A549 (cell line): Measurements from ENCODE around the gene NTM. TPM values are rescaled to one million over a fixed set of nuclear protein-coding genes. Genes with fewer than 3 reads are reported as not detected.

Source experiments
- ATAC-seq, 2 experiments: fragments of 200-7000 bp in 1 of 2; fragments of >200 bp in 1 of 2; cut with Nextera tagmentation in 1 of 2; cut with Tn5 transposase in 1 of 2; 3 replicates each; pipeline versions ENCODE4 v1.8.0 to v1.9.1; 2018 to 2020; ENCODE audit warnings: mild to moderate bottlenecking in 1 of 2, moderate library complexity in 1 of 2
- CTCF ChIA-PET: fragments of 300-600 bp; sonication (Branson Sonifier 250); formaldehyde crosslinking; extraction: SDS; loops from one replicate; lab custom pipeline; 2021; ENCODE audit warnings: antibody characterized with exemption, inconsistent platforms; lab: Yijun Ruan, JAX
- POLR2A ChIA-PET: fragments of 350-600 bp; formaldehyde crosslinking; extraction: SDS; loops from one replicate; lab custom pipeline; 2021; ENCODE audit warnings: antibody characterized with exemption, inconsistent platforms; lab: Yijun Ruan, JAX
- DNase-seq, 2 experiments: peaks; one replicate each; pipeline versions ENCODE4 v3.0.0 to v3.0.0-alpha.2; 2011 to 2016; ENCODE audit warnings: low read depth in 1 of 2, low spot score in 1 of 2
- FAIRE-seq: peaks from 2 replicates; lab custom pipeline; 2011; peaks lifted over from hg19 to GRCh38; lab: Jason Lieb, UNC
- H3K27ac ChIP-seq, 2 experiments: fragments of >200 bp; sonication (Bioruptor Twin); formaldehyde crosslinking; 3 replicates each; pipeline ENCODE4 v1.5.1; 2016 to 2017
- H3K4me1 ChIP-seq: fragments of >200 bp; sonication (Bioruptor Twin); formaldehyde crosslinking; 3 replicates; pipeline ENCODE4 v1.6.1; 2016
- H3K4me2 ChIP-seq: fragments of >200 bp; sonication (Bioruptor Twin); formaldehyde crosslinking; 3 replicates; pipeline ENCODE4 v1.6.1; 2016
- H3K4me3 ChIP-seq: fragments of >200 bp; sonication (Bioruptor Twin); formaldehyde crosslinking; 3 replicates; pipeline ENCODE4 v1.5.1; 2016
- H3K9me3 ChIP-seq: fragments of >200 bp; sonication (Bioruptor Twin); formaldehyde crosslinking; 3 replicates; pipeline ENCODE4 v1.6.1; 2016
- CBX2 ChIP-seq: fragments of 200-600 bp; sonication (generic); IDR thresholded peaks from 2 replicates; pipeline ENCODE4 v1.6.1; 2016; ENCODE audit warnings: low read depth, mild to moderate bottlenecking, borderline replicate concordance
- CBX8 ChIP-seq: fragments of 200-600 bp; sonication (generic); IDR thresholded peaks from 2 replicates; pipeline ENCODE4 v1.6.1; 2016
- CHD2 ChIP-seq: fragments of 150-350 bp; IDR thresholded peaks from 2 replicates; pipeline ENCODE4 v1.6.1; 2014; ENCODE audit warnings: low read length; ENCODE audit not compliant: partially characterized antibody
- CHD4 ChIP-seq: fragments of 200-600 bp; sonication (generic); IDR thresholded peaks from 2 replicates; pipeline ENCODE4 v1.6.1; 2016; ENCODE audit warnings: antibody characterized with exemption, mild to moderate bottlenecking, borderline replicate concordance
- EHF ChIP-seq: fragments of 250-450 bp; sonication (Bioruptor Pico); IDR thresholded peaks from 2 replicates; pipeline ENCODE4 v1.5.0; 2020; ENCODE audit warnings: mild to moderate bottlenecking
- EHMT2 ChIP-seq: fragments of 200-600 bp; sonication (generic); IDR thresholded peaks from 2 replicates; pipeline ENCODE4 v1.6.1; 2016; ENCODE audit warnings: antibody characterized with exemption, low read depth, mild to moderate bottlenecking, moderate library complexity
- ESRRA ChIP-seq: fragments of 150-350 bp; IDR thresholded peaks from 2 replicates; pipeline ENCODE4 v1.6.1; 2014; ENCODE audit warnings: mild to moderate bottlenecking, low read length, borderline replicate concordance
- FOSL2 ChIP-seq, 2 experiments: fragments of 450-650 bp in 1 of 2; fragments of >200 bp in 1 of 2; sonication (Bioruptor Twin) in 1 of 2; formaldehyde crosslinking; IDR thresholded peaks; 2 replicates each; pipeline versions ENCODE4 v1.5.0 to v1.6.1; 2016 to 2020; ENCODE audit warnings: mild to moderate bottlenecking in 1 of 2, moderate library complexity in 1 of 2
- FOXS1 ChIP-seq: fragments of 250-450 bp; sonication (Bioruptor Pico); IDR thresholded peaks from 2 replicates; pipeline ENCODE4 v1.5.0; 2020; ENCODE audit warnings: mild to moderate bottlenecking, moderate library complexity
- GATA3 ChIP-seq: IDR thresholded peaks from 2 replicates; pipeline ENCODE4 v1.6.1; 2012; ENCODE audit warnings: borderline replicate concordance
- HDAC2 ChIP-seq: fragments of 200-600 bp; sonication (generic); IDR thresholded peaks from 2 replicates; pipeline ENCODE4 v1.6.1; 2016
- HEYL ChIP-seq: fragments of 250-450 bp; sonication (Bioruptor Pico); IDR thresholded peaks from 2 replicates; pipeline ENCODE4 v1.8.0; 2021; ENCODE audit warnings: mild to moderate bottlenecking, moderate library complexity
- HOXB5 ChIP-seq: fragments of 250-450 bp; sonication (Bioruptor Pico); IDR thresholded peaks from 2 replicates; pipeline ENCODE4 v1.5.0; 2020; ENCODE audit warnings: mild to moderate bottlenecking, moderate library complexity
- KDM1A ChIP-seq: fragments of 200-600 bp; sonication (generic); IDR thresholded peaks from 2 replicates; pipeline ENCODE4 v1.6.1; 2016; ENCODE audit warnings: low read depth, mild to moderate bottlenecking
- KDM5A ChIP-seq: fragments of 200-600 bp; sonication (generic); IDR thresholded peaks from 2 replicates; pipeline ENCODE4 v1.6.1; 2016; ENCODE audit warnings: antibody characterized with exemption, mild to moderate bottlenecking
- NFE2L2 ChIP-seq: fragments of 150-350 bp; conservative IDR thresholded peaks from 2 replicates; pipeline ENCODE4 v1.6.1; 2014; ENCODE audit warnings: low read length
- PHF8 ChIP-seq: fragments of 200-600 bp; sonication (generic); IDR thresholded peaks from 2 replicates; pipeline ENCODE4 v1.6.1; 2016; ENCODE audit warnings: low read depth, mild to moderate bottlenecking, antibody characterized with exemption, moderate library complexity, borderline replicate concordance
- POLR2AphosphoS2 ChIP-seq: conservative IDR thresholded peaks from 2 replicates; pipeline ENCODE4 v1.6.1; 2012; ENCODE audit warnings: low read length, improper control_type of control experiment, inconsistent platforms
- RAD21 ChIP-seq, 2 experiments: fragments of >200 bp in 1 of 2; sonication (Bioruptor Twin) in 1 of 2; formaldehyde crosslinking in 1 of 2; IDR thresholded peaks in 1 of 2; conservative IDR thresholded peaks in 1 of 2; 2 replicates in 1 of 2; 3 replicates in 1 of 2; pipeline ENCODE4 v1.6.1; 2012 to 2018; ENCODE audit warnings: inconsistent platforms in 1 of 2
- RARB ChIP-seq: fragments of 250-450 bp; sonication (Bioruptor Pico); IDR thresholded peaks from 2 replicates; pipeline ENCODE4 v1.8.0; 2021; ENCODE audit warnings: mild to moderate bottlenecking, moderate library complexity
- RCOR1 ChIP-seq: fragments of 150-350 bp; IDR thresholded peaks from 2 replicates; pipeline ENCODE4 v1.6.1; 2014; ENCODE audit warnings: antibody characterized with exemption, low read length, low read depth
- RFX5 ChIP-seq: fragments of 450-650 bp; IDR thresholded peaks from 2 replicates; pipeline ENCODE4 v1.7.1; 2014; ENCODE audit warnings: antibody characterized with exemption, mild to moderate bottlenecking, moderate library complexity
- SMC3 ChIP-seq: fragments of >200 bp; sonication (Bioruptor Twin); formaldehyde crosslinking; IDR thresholded peaks from 3 replicates; pipeline ENCODE4 v1.6.1; 2018; ENCODE audit warnings: inconsistent platforms
- SREBF2 ChIP-seq: fragments of 450-650 bp; IDR thresholded peaks from 2 replicates; pipeline ENCODE4 v1.6.1; 2014; ENCODE audit warnings: mild to moderate bottlenecking, moderate library complexity
- TP53 ChIP-seq: fragments of 250-450 bp; sonication (Bioruptor Pico); IDR thresholded peaks from 2 replicates; pipeline ENCODE4 v1.5.0; 2021; ENCODE audit warnings: mild to moderate bottlenecking, moderate library complexity
- ZC3H11A ChIP-seq: fragments of 450-650 bp; IDR thresholded peaks from 2 replicates; pipeline ENCODE4 v1.6.1; 2014; ENCODE audit warnings: antibody characterized with exemption, mild to moderate bottlenecking
- ZFP36 ChIP-seq: fragments of 450-650 bp; IDR thresholded peaks from 2 replicates; pipeline ENCODE4 v1.6.1; 2014; ENCODE audit warnings: borderline replicate concordance; ENCODE audit not compliant: partially characterized antibody
- ZSCAN20 ChIP-seq: fragments of 250-450 bp; sonication (Bioruptor Pico); IDR thresholded peaks from 2 replicates; pipeline ENCODE4 v1.8.0; 2022; ENCODE audit warnings: mild to moderate bottlenecking, moderate library complexity
- WGBS: methylation state at CpG from one replicate; pipeline ENCODE4 v1.1.6; 2017; ENCODE audit errors: missing lambda C conversion rate; 5-methylcytosine and 5-hydroxymethylcytosine counted together
- polyA plus RNA-seq, 4 experiments: library from polyadenylated mRNA; depleted of rRNA in 3 of 4; stranded (reverse); fragments of >200 nt; fragmentation: RNase III in 1 of 4; extraction: RNeasy Plus Mini Kit Qiagen cat#74134 plus additional on column Dnase treatment in 1 of 4; gene quantifications; 2 replicates in 3 of 4; 3 replicates in 1 of 4; pipeline ENCODE4 v1.2.3, GENCODE V29; 2011 to 2017
- TF ChIP-seq, protein P1 (sequence below): IDR thresholded peaks from 2 replicates; pipeline ENCODE4 v1.6.1; 2012; ENCODE audit warnings: low read depth, borderline replicate concordance
- TF ChIP-seq, protein P2 (sequence below): fragments of 200-600 bp; sonication (generic); IDR thresholded peaks from 2 replicates; pipeline ENCODE4 v1.6.1; 2016; ENCODE audit warnings: antibody characterized with exemption, mild to moderate bottlenecking, moderate library complexity
- TF ChIP-seq, protein P3 (sequence below): IDR thresholded peaks from 2 replicates; pipeline ENCODE4 v1.6.1; 2012
- TF ChIP-seq, protein P4 (sequence below): fragments of >200 bp; sonication (Bioruptor Twin); formaldehyde crosslinking; IDR thresholded peaks from 3 replicates; pipeline ENCODE4 v1.6.1; 2016

The NTM gene
- polyA plus RNA-seq, 2 of the 4 experiments (the other 2 are of a cell fraction) = not detected

DNA sequence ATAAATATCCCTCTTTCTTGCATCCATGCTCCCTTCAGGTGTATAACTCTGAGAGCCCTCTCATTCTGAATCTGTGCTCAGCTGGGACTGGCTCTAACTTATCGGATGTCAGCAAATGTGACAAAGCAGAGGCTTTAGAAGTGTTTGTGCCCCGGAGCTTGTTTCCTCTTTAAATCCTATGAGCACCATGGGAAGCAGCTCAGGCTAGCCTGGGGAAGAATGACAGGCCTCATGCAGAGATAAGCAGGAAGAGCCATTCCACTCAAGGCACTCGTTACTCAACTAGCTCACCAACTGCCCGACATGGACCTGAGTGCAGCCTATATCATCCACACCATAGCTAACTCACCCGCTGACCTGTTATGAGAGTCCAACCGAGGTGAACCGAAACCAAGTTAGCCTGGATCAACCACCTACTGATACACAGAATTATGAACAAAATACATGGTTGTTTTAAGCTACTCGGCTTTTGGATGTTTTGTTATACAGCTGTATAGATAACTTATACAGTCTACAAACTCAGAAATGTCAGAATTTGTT is 990.7 kb downstream of the NTM start:
- TF ChIP-seq POLR2AphosphoS2 (no peak), PHF8 (no peak), RAD21 (conservative IDR thresholded peaks at IDR 0.05 in 1 of 2, IDR thresholded peaks at IDR 0.05 in 1 of 2) (no peak), RCOR1 (no peak), HEYL (CRISPR knock-in tag) (no peak), ESRRA (no peak), CHD2 (no peak), GATA3 (no peak), RARB (CRISPR knock-in tag) (no peak), KDM5A (no peak), CBX2 (no peak), NFE2L2 (no peak), ZFP36 (no peak), RFX5 (no peak), EHF (CRISPR knock-in tag) (no peak)
- TF ChIP-seq, protein P1, sequence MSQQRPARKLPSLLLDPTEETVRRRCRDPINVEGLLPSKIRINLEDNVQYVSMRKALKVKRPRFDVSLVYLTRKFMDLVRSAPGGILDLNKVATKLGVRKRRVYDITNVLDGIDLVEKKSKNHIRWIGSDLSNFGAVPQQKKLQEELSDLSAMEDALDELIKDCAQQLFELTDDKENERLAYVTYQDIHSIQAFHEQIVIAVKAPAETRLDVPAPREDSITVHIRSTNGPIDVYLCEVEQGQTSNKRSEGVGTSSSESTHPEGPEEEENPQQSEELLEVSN = no peak
- FAIRE-seq (no peak), ATAC-seq (no peak), DNase-seq (no peak)
- H3K4me2 ChIP-seq = no peak overlapping the region
- no peaks in the 10 kb centered on the region for H3K9me3 ChIP-seq
- no peak overlapping the region for H3K4me3 ChIP-seq
- ChIA-PET CTCF (no interaction called here), POLR2A (no interaction called here)
- H3K27ac ChIP-seq = no peak overlapping the region
- no peaks in the 10 kb centered on the region for H3K4me1 ChIP-seq
- WGBS = 5% methylated on average over 8 of the region's 8 CpGs

DNA sequence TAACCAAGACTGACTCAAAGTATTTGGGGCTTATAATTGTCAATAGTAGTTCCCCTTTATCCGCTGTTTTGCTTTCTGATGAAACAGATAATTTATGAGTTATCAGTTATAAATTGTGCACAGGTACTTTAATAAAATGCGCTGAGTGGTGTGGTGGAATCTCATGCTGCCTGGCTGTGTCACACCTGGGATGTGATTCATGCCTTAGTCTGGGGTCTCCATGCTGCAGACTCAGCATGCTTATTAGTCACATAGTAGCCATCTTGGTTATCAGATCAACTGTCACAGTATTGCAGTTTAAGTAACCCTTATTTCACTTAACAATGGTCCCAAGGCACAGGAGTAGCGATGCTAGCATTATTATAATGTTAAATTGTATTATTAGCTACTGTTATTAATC is 995.2 kb downstream of the NTM start:
- DNase-seq (no peak), FAIRE-seq (no peak)
- TF ChIP-seq FOXS1 (CRISPR knock-in tag) = no peak
- no peak for TF ChIP-seq SREBF2
- TF ChIP-seq HOXB5 = no peak
- TF ChIP-seq CHD4 = no peak
- no peak for TF ChIP-seq ZC3H11A
- TF ChIP-seq, protein P2, sequence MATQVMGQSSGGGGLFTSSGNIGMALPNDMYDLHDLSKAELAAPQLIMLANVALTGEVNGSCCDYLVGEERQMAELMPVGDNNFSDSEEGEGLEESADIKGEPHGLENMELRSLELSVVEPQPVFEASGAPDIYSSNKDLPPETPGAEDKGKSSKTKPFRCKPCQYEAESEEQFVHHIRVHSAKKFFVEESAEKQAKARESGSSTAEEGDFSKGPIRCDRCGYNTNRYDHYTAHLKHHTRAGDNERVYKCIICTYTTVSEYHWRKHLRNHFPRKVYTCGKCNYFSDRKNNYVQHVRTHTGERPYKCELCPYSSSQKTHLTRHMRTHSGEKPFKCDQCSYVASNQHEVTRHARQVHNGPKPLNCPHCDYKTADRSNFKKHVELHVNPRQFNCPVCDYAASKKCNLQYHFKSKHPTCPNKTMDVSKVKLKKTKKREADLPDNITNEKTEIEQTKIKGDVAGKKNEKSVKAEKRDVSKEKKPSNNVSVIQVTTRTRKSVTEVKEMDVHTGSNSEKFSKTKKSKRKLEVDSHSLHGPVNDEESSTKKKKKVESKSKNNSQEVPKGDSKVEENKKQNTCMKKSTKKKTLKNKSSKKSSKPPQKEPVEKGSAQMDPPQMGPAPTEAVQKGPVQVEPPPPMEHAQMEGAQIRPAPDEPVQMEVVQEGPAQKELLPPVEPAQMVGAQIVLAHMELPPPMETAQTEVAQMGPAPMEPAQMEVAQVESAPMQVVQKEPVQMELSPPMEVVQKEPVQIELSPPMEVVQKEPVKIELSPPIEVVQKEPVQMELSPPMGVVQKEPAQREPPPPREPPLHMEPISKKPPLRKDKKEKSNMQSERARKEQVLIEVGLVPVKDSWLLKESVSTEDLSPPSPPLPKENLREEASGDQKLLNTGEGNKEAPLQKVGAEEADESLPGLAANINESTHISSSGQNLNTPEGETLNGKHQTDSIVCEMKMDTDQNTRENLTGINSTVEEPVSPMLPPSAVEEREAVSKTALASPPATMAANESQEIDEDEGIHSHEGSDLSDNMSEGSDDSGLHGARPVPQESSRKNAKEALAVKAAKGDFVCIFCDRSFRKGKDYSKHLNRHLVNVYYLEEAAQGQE = no peak
- TF ChIP-seq TP53 (CRISPR knock-in tag) = no peak
- TF ChIP-seq, protein P3, sequence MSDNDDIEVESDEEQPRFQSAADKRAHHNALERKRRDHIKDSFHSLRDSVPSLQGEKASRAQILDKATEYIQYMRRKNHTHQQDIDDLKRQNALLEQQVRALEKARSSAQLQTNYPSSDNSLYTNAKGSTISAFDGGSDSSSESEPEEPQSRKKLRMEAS = no peak
- no peak for TF ChIP-seq CBX8
- TF ChIP-seq HDAC2 = no peak
- no peak for TF ChIP-seq SMC3
- no peak for TF ChIP-seq CBX2
- no peak for TF ChIP-seq KDM1A
- no peak for TF ChIP-seq EHMT2
- no peak for TF ChIP-seq FOSL2 (IDR thresholded peaks at IDR 0.05)
- no peak for TF ChIP-seq FOSL2 (CRISPR knock-in tag; IDR thresholded peaks at IDR 0.05)
- TF ChIP-seq, protein P4, sequence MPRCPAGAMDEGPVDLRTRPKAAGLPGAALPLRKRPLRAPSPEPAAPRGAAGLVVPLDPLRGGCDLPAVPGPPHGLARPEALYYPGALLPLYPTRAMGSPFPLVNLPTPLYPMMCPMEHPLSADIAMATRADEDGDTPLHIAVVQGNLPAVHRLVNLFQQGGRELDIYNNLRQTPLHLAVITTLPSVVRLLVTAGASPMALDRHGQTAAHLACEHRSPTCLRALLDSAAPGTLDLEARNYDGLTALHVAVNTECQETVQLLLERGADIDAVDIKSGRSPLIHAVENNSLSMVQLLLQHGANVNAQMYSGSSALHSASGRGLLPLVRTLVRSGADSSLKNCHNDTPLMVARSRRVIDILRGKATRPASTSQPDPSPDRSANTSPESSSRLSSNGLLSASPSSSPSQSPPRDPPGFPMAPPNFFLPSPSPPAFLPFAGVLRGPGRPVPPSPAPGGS = no peak
- TF ChIP-seq ZSCAN20 (CRISPR knock-in tag) = no peak
- TF ChIP-seq, all 56 proteins: peak for 0
- CTCF ChIA-PET = no interaction called here
- no peak overlapping the region for H3K4me2 ChIP-seq
- H3K4me1 ChIP-seq = no peaks in the 10 kb centered on the region
- H3K27ac ChIP-seq = no peak overlapping the region
- H3K9me3 ChIP-seq = no peaks in the 10 kb centered on the region
- POLR2A ChIA-PET = no interaction called here
- no peak overlapping the region for H3K4me3 ChIP-seq
- 10% methylated on average over 3 of the region's 3 CpGs for WGBS
- no peak for ATAC-seq
